ENCODE measurements around the gene PPP2R2C. TPM values are rescaled to one million over a fixed set of nuclear protein-coding genes. Genes with fewer than 3 reads are reported as not detected.

The PPP2R2C gene
- total RNA-seq, 1 experiment from 2014 or later, result 32.9 TPM

GRCh38 chr4:6402566-6403399 is 69.6 kb downstream of the PPP2R2C start:
- ChIA-PET CTCF (no interaction called here), POLR2A (no interaction called here), RAD21 (ENCODE audit: low non-redundant PET in 1 of 2, low total read pairs in 2 of 2, uncharacterized antibody in 2 of 2, unreplicated experiment in 2 of 2) (no interaction called here)
- no peaks in the 10 kb centered on the region for H3K9me3 ChIP-seq (ENCODE audit: control insufficient read depth in 1 of 2, insufficient read depth in 1 of 2, low read depth in 1 of 2, low read length in 2 of 2)
- H3K79me2 ChIP-seq (ENCODE audit: insufficient read depth, low read length), result no peaks in the 10 kb centered on the region
- no peaks in the 10 kb centered on the region for H3K9me2 ChIP-seq (ENCODE audit: insufficient read depth)
- no peak overlapping the region for H3K4me2 ChIP-seq (ENCODE audit: low read length)
- H2AFZ ChIP-seq (ENCODE audit: low read depth, low read length, poor library complexity, severe bottlenecking), result no peak overlapping the region
- BruUV-seq (replicated peaks), result no TSS peak
- no peak overlapping the region for H3K27ac ChIP-seq (ENCODE audit: low read depth, low read length)
- TF ChIP-seq CBX3 (IDR thresholded peaks at IDR 0.05; ENCODE audit: low read depth), result no peak
- H4K20me1 ChIP-seq (ENCODE audit: insufficient read depth), result no peaks in the 10 kb centered on the region
- no peaks in the 10 kb centered on the region; the same call in 1 of the 2 replicates for H3K27me3 ChIP-seq (ENCODE audit: insufficient read depth, low read length)
- ATAC-seq (peak; percentile 70), DNase-seq (ENCODE audit: low read depth, low spot score) (no peak)
- H3K4me3 ChIP-seq (replicated peaks in 1 of 2; ENCODE audit: low read depth in 1 of 2, low read length in 2 of 2), result no peak overlapping the region
- intact Hi-C loops (cut with micrococcal nuclease), result loop anchor here (10.0 kb wide), 1 partner anchor 142 kb away; no protein-coding TSS in a partner anchor
- H3K36me3 ChIP-seq (ENCODE audit: control insufficient read depth in 1 of 2, insufficient read depth in 2 of 2, low read length in 2 of 2), result no peaks in the 10 kb centered on the region
- H3K9ac ChIP-seq (ENCODE audit: low read length), result no peak overlapping the region
- no peaks in the 10 kb centered on the region for H3K4me1 ChIP-seq (ENCODE audit: control insufficient read depth in 1 of 2, insufficient read depth in 2 of 2, low read length in 2 of 2)

DNA sequence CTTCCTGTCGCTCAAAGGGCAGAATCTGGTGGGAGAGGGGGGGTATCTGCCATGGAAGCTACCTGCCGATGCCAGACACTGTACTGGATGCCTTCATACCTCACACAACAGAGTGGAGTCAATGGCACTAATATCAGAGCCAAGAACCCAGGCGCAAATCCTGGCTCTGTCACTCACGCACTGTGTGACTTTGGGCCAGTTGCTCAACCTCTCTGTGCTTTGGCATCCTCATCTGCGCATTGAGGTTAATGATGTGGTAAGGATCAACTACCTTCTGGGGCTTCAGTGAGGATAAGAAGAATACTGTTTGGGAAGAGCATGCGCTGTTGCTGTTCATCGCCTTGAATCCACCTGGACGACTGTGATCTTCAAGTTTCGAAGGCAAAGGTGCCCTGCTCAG is 70.6 kb downstream of the PPP2R2C start:
- H3K79me2 ChIP-seq (ENCODE audit: insufficient read depth, low read length), result no peaks in the 10 kb centered on the region
- H3K27me3 ChIP-seq (ENCODE audit: insufficient read depth, low read length), result no peaks in the 10 kb centered on the region; the same call in 1 of the 2 replicates
- H3K27ac ChIP-seq (ENCODE audit: low read depth, low read length), result no peak overlapping the region
- no peak overlapping the region for H3K4me2 ChIP-seq (ENCODE audit: low read length)
- ATAC-seq (no peak), DNase-seq (ENCODE audit: low read depth, low spot score) (no peak)
- no peaks in the 10 kb centered on the region for H3K9me3 ChIP-seq (ENCODE audit: control insufficient read depth in 1 of 2, insufficient read depth in 1 of 2, low read depth in 1 of 2, low read length in 2 of 2)
- ChIA-PET CTCF (no interaction called here), POLR2A (no interaction called here), RAD21 (ENCODE audit: low non-redundant PET in 1 of 2, low total read pairs in 2 of 2, uncharacterized antibody in 2 of 2, unreplicated experiment in 2 of 2) (no interaction called here)
- H2AFZ ChIP-seq (ENCODE audit: low read depth, low read length, poor library complexity, severe bottlenecking), result no peak overlapping the region
- TF ChIP-seq EZH2phosphoT487 (IDR thresholded peaks at IDR 0.05; ENCODE audit: borderline replicate concordance), result no peak
- no peak for TF ChIP-seq POLR2A (IDR thresholded peaks at IDR 0.05; ENCODE audit: borderline replicate concordance, extremely low read depth, insufficient read depth, insufficient read length)
- no peak for TF ChIP-seq RAD21 (IDR thresholded peaks at IDR 0.05; ENCODE audit: low read depth)
- TF ChIP-seq, protein P1, sequence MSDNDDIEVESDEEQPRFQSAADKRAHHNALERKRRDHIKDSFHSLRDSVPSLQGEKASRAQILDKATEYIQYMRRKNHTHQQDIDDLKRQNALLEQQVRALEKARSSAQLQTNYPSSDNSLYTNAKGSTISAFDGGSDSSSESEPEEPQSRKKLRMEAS (IDR thresholded peaks at IDR 0.05), result no peak
- no peak for TF ChIP-seq JUND (IDR thresholded peaks at IDR 0.05)
- TF ChIP-seq YY1 (IDR thresholded peaks at IDR 0.05; ENCODE audit: extremely low read depth, insufficient replicate concordance, low read depth, low read length), result no peak
- TF ChIP-seq CTCF (IDR thresholded peaks at IDR 0.05 in 2 of 3, conservative IDR thresholded peaks at IDR 0.05 in 1 of 3; ENCODE audit: borderline replicate concordance in 1 of 3, insufficient read depth in 1 of 3, low read depth in 2 of 3, low read length in 2 of 3), result no peak
- TF ChIP-seq, protein P2, sequence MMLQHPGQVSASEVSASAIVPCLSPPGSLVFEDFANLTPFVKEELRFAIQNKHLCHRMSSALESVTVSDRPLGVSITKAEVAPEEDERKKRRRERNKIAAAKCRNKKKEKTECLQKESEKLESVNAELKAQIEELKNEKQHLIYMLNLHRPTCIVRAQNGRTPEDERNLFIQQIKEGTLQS (IDR thresholded peaks at IDR 0.05), result no peak
- TF ChIP-seq TCF7L2 (IDR thresholded peaks at IDR 0.05; ENCODE audit: borderline replicate concordance, extremely low read depth, insufficient read depth, insufficient read length), result no peak
- no peak for TF ChIP-seq EGR1 (IDR thresholded peaks at IDR 0.05; ENCODE audit: low read depth)
- no peak for TF ChIP-seq CBX3 (IDR thresholded peaks at IDR 0.05; ENCODE audit: low read depth)
- no peak for TF ChIP-seq CEBPB (IDR thresholded peaks at IDR 0.05; ENCODE audit: low read depth)
- TF ChIP-seq ZFX (IDR thresholded peaks at IDR 0.05), result no peak
- TF ChIP-seq ELF1 (IDR thresholded peaks at IDR 0.05; ENCODE audit: borderline replicate concordance, low read depth), result no peak
- TF ChIP-seq POLR2AphosphoS5 (IDR thresholded peaks at IDR 0.05; ENCODE audit: low read depth, low read length), result no peak
- TF ChIP-seq SRF (IDR thresholded peaks at IDR 0.05; ENCODE audit: low read depth), result no peak
- no TSS peak for BruUV-seq (replicated peaks)
- H4K20me1 ChIP-seq (ENCODE audit: insufficient read depth), result no peaks in the 10 kb centered on the region
- no peaks in the 10 kb centered on the region for H3K9me2 ChIP-seq (ENCODE audit: insufficient read depth)
- no peaks in the 10 kb centered on the region for H3K4me1 ChIP-seq (ENCODE audit: control insufficient read depth in 1 of 2, insufficient read depth in 2 of 2, low read length in 2 of 2)
- no peak overlapping the region for H3K4me3 ChIP-seq (replicated peaks in 1 of 2; ENCODE audit: low read depth in 1 of 2, low read length in 2 of 2)
- H3K36me3 ChIP-seq (ENCODE audit: control insufficient read depth in 1 of 2, insufficient read depth in 2 of 2, low read length in 2 of 2), result no peaks in the 10 kb centered on the region
- intact Hi-C loops (cut with micrococcal nuclease), result loop anchor here (10.0 kb wide), 1 partner anchor 143 kb away; no protein-coding TSS in a partner anchor
- H3K9ac ChIP-seq (ENCODE audit: low read length), result no peak overlapping the region

Measured in HCT116 (cell line).